Measurements from ENCODE around the gene SATB1.

DNA sequence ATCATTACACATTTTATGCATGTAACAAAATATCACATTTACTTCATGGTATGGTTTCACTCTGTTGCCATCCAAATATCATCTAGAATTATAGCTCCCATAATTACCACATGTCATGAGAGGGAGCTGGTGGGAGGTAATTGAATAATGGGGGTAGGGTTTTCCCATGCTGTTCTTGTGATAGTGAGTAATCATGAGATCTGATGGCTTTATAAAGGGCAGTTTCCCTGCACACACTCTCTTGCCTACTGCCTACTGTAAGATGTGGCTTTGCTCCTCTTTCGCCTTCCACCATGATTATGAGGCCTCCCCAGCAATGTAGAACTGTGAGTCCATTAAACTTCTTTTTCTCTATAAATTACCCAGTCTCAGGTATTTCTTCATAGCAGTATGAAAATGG is 123.4 kb downstream of the SATB1 start:
- TF ChIP-seq CTCF (conservative IDR thresholded peaks at IDR 0.05; ENCODE audit: low read depth in 2 of 2) (no peak), EZH2 (IDR thresholded peaks at IDR 0.05; ENCODE audit: low read depth, unreplicated experiment) (no peak), NANOG (IDR thresholded peaks at IDR 0.05; ENCODE audit: borderline replicate concordance) (no peak), POLR2AphosphoS5 (IDR thresholded peaks at IDR 0.05; ENCODE audit: low read depth) (no peak), JUNB (IDR thresholded peaks at IDR 0.05; ENCODE audit: unreplicated experiment) (no peak), EZH2phosphoT487 (IDR thresholded peaks at IDR 0.05; ENCODE audit: unreplicated experiment) (no peak), CREB1 (CRISPR knock-in tag; IDR thresholded peaks at IDR 0.05; ENCODE audit: low read depth) (no peak), ZNF114 (CRISPR knock-in tag; IDR thresholded peaks at IDR 0.05) (no peak), STAT1 (IDR thresholded peaks at IDR 0.05; ENCODE audit: unreplicated experiment) (no peak)
- TF ChIP-seq, protein P1, sequence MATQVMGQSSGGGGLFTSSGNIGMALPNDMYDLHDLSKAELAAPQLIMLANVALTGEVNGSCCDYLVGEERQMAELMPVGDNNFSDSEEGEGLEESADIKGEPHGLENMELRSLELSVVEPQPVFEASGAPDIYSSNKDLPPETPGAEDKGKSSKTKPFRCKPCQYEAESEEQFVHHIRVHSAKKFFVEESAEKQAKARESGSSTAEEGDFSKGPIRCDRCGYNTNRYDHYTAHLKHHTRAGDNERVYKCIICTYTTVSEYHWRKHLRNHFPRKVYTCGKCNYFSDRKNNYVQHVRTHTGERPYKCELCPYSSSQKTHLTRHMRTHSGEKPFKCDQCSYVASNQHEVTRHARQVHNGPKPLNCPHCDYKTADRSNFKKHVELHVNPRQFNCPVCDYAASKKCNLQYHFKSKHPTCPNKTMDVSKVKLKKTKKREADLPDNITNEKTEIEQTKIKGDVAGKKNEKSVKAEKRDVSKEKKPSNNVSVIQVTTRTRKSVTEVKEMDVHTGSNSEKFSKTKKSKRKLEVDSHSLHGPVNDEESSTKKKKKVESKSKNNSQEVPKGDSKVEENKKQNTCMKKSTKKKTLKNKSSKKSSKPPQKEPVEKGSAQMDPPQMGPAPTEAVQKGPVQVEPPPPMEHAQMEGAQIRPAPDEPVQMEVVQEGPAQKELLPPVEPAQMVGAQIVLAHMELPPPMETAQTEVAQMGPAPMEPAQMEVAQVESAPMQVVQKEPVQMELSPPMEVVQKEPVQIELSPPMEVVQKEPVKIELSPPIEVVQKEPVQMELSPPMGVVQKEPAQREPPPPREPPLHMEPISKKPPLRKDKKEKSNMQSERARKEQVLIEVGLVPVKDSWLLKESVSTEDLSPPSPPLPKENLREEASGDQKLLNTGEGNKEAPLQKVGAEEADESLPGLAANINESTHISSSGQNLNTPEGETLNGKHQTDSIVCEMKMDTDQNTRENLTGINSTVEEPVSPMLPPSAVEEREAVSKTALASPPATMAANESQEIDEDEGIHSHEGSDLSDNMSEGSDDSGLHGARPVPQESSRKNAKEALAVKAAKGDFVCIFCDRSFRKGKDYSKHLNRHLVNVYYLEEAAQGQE (IDR thresholded peaks at IDR 0.05; ENCODE audit: unreplicated experiment): no peak
- TF ChIP-seq, protein P2, sequence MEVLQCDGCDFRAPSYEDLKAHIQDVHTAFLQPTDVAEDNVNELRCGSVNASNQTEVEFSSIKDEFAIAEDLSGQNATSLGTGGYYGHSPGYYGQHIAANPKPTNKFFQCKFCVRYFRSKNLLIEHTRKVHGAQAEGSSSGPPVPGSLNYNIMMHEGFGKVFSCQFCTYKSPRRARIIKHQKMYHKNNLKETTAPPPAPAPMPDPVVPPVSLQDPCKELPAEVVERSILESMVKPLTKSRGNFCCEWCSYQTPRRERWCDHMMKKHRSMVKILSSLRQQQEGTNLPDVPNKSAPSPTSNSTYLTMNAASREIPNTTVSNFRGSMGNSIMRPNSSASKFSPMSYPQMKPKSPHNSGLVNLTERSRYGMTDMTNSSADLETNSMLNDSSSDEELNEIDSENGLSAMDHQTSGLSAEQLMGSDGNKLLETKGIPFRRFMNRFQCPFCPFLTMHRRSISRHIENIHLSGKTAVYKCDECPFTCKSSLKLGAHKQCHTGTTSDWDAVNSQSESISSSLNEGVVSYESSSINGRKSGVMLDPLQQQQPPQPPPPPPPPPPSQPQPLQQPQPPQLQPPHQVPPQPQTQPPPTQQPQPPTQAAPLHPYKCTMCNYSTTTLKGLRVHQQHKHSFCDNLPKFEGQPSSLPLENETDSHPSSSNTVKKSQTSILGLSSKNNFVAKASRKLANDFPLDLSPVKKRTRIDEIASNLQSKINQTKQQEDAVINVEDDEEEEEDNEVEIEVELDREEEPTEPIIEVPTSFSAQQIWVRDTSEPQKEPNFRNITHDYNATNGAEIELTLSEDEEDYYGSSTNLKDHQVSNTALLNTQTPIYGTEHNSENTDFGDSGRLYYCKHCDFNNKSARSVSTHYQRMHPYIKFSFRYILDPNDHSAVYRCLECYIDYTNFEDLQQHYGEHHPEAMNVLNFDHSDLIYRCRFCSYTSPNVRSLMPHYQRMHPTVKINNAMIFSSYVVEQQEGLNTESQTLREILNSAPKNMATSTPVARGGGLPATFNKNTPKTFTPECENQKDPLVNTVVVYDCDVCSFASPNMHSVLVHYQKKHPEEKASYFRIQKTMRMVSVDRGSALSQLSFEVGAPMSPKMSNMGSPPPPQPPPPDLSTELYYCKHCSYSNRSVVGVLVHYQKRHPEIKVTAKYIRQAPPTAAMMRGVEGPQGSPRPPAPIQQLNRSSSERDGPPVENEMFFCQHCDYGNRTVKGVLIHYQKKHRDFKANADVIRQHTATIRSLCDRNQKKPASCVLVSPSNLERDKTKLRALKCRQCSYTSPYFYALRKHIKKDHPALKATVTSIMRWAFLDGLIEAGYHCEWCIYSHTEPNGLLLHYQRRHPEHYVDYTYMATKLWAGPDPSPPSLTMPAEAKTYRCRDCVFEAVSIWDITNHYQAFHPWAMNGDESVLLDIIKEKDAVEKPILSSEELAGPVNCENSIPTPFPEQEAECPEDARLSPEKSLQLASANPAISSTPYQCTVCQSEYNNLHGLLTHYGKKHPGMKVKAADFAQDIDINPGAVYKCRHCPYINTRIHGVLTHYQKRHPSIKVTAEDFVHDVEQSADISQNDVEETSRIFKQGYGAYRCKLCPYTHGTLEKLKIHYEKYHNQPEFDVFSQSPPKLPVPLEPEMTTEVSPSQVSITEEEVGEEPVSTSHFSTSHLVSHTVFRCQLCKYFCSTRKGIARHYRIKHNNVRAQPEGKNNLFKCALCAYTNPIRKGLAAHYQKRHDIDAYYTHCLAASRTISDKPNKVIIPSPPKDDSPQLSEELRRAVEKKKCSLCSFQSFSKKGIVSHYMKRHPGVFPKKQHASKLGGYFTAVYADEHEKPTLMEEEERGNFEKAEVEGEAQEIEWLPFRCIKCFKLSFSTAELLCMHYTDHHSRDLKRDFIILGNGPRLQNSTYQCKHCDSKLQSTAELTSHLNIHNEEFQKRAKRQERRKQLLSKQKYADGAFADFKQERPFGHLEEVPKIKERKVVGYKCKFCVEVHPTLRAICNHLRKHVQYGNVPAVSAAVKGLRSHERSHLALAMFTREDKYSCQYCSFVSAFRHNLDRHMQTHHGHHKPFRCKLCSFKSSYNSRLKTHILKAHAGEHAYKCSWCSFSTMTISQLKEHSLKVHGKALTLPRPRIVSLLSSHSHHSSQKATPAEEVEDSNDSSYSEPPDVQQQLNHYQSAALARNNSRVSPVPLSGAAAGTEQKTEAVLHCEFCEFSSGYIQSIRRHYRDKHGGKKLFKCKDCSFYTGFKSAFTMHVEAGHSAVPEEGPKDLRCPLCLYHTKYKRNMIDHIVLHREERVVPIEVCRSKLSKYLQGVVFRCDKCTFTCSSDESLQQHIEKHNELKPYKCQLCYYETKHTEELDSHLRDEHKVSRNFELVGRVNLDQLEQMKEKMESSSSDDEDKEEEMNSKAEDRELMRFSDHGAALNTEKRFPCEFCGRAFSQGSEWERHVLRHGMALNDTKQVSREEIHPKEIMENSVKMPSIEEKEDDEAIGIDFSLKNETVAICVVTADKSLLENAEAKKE (CRISPR knock-in tag; IDR thresholded peaks at IDR 0.05): no peak
